Endothelial cell of umbilical vein (primary cell): ENCODE data around the gene TTC27.

ENCODE experiments used
- EZH2 ChIP-seq: IDR thresholded peaks from 2 replicates; pipeline ENCODE4 v1.6.1; 2012; ENCODE audit warnings: borderline replicate concordance, low read depth, mild to moderate bottlenecking, moderate library complexity, low read length, inconsistent platforms; ENCODE audit not compliant: severe bottlenecking
- POLR2A ChIP-seq: IDR thresholded peaks from 2 replicates; pipeline ENCODE4 v1.6.1; 2012; ENCODE audit warnings: low read depth, mild to moderate bottlenecking, control low read depth, low read length
- TF ChIP-seq, protein P1 (sequence below), 2 donors: IDR thresholded peaks; 1 replicate in 1 of 2; 2 replicates in 1 of 2; pipeline ENCODE4 v1.5.1; 2011; ENCODE audit warnings: low read length in 2 of 2, mild to moderate bottlenecking in 2 of 2, moderate library complexity in 2 of 2, control low read depth in 1 of 2, inconsistent platforms in 1 of 2, low read depth in 1 of 2; ENCODE audit not compliant: insufficient read depth in 1 of 2; ENCODE audit errors: extremely low read depth in 1 of 2

DNA sequence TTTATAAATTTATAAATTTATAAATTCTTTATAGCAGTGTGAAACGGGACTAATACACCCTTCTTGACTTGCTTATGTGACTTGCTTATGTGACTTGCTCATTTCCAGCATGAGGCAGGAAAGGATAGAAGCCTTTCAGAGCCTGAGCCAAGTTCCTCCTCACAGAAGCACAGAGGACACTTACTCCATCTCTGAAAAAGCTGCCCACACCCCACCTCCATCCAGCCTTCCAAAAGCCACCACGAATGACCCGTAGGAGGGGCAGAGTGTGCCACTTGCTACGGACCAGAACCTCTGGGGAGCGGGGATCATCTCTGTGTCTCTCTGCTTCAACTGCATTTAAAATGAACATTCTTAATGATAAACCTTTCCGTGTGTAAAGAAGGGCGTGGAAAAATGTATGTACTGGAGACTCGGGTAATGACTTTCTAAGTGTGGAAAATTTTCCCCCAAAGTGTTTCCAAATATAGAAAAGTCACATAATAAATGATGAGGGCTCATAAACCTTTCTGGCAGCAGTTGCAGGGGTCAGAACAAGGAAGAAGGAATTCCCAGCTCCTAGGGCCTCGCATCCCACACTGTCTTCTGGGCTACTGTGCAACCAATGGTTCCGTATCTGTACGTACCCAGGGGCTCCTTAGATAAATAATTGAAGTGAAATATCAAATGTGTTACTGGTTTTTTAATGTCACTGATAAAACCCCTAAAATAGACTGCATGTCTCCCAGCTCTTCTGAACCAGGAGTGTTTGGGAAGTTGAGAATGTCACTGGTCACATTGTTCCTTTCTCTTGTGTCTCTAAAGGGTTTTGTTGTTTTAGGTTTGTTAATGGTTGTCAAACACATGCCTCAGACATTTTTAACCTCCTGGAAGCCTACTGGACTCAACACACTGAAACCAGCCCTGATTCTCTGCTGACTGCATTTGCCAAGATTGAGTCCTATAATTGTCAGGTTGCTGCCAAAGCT lies 214.4 kb downstream of the TTC27 start:
- TF ChIP-seq, protein P1, sequence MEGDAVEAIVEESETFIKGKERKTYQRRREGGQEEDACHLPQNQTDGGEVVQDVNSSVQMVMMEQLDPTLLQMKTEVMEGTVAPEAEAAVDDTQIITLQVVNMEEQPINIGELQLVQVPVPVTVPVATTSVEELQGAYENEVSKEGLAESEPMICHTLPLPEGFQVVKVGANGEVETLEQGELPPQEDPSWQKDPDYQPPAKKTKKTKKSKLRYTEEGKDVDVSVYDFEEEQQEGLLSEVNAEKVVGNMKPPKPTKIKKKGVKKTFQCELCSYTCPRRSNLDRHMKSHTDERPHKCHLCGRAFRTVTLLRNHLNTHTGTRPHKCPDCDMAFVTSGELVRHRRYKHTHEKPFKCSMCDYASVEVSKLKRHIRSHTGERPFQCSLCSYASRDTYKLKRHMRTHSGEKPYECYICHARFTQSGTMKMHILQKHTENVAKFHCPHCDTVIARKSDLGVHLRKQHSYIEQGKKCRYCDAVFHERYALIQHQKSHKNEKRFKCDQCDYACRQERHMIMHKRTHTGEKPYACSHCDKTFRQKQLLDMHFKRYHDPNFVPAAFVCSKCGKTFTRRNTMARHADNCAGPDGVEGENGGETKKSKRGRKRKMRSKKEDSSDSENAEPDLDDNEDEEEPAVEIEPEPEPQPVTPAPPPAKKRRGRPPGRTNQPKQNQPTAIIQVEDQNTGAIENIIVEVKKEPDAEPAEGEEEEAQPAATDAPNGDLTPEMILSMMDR (IDR thresholded peaks at IDR 0.05; ENCODE audit: extremely low read depth in 1 of 2, insufficient read depth in 1 of 2, low read depth in 1 of 2, low read length in 2 of 2), result no peak
- TF ChIP-seq POLR2A (no peak), EZH2 (no peak)
